Trophoblast cell (in vitro differentiated cells and primary cell): Measurements from ENCODE around the gene ENAH.
A peak's percentile ranks its signal among the peaks of the same experiment; 100 is the strongest.

Experiments used
- DNase-seq, 2 donors: peaks; one replicate each; pipeline ENCODE4 v3.0.0-alpha.2; 2016
- H2AFZ ChIP-seq: 2 replicates; pipeline ENCODE4 v1.6.1; 2013; ENCODE audit warnings: low read length, moderate library complexity, mild to moderate bottlenecking; ENCODE audit not compliant: insufficient read depth, poor library complexity
- H2AK5ac ChIP-seq: 2 replicates; pipeline ENCODE4 v1.6.1; 2013; ENCODE audit warnings: mild to moderate bottlenecking, low read length
- H2BK120ac ChIP-seq: 2 replicates; pipeline ENCODE4 v1.6.1; 2013; ENCODE audit warnings: low read length, mild to moderate bottlenecking, moderate library complexity; ENCODE audit not compliant: insufficient read depth, poor library complexity
- H2BK12ac ChIP-seq: 2 replicates; pipeline ENCODE4 v1.6.1; 2013; ENCODE audit warnings: mild to moderate bottlenecking, low read length, moderate library complexity
- H2BK5ac ChIP-seq: 2 replicates; pipeline ENCODE4 v1.6.1; 2013; ENCODE audit warnings: low read length, low read depth, moderate library complexity, mild to moderate bottlenecking; ENCODE audit not compliant: poor library complexity
- H3K14ac ChIP-seq: 2 replicates; pipeline ENCODE4 v1.6.1; 2013; ENCODE audit warnings: mild to moderate bottlenecking, low read length
- H3K18ac ChIP-seq: 2 replicates; pipeline ENCODE4 v1.6.1; 2013; ENCODE audit warnings: mild to moderate bottlenecking, low read length
- H3K23ac ChIP-seq: 2 replicates; pipeline ENCODE4 v1.6.1; 2013; ENCODE audit warnings: low read length
- H3K27ac ChIP-seq: 2 replicates; pipeline ENCODE4 v1.5.1; 2013; ENCODE audit warnings: low read depth, mild to moderate bottlenecking, inconsistent platforms, low read length, moderate library complexity
- H3K27me3 ChIP-seq: 2 replicates; pipeline ENCODE4 v1.6.1; 2013; ENCODE audit warnings: inconsistent platforms, mild to moderate bottlenecking, low read length, moderate library complexity; ENCODE audit not compliant: insufficient read depth
- H3K36me3 ChIP-seq, 2 experiments: 1 replicate in 1 of 2; 2 replicates in 1 of 2; pipeline ENCODE4 v1.6.1; 2013; ENCODE audit warnings: low read length in 2 of 2, mild to moderate bottlenecking in 2 of 2, moderate library complexity in 1 of 2; ENCODE audit not compliant: insufficient read depth in 2 of 2, control insufficient read depth in 1 of 2
- H3K4ac ChIP-seq: 2 replicates; pipeline ENCODE4 v1.6.1; 2013; ENCODE audit warnings: low read depth, mild to moderate bottlenecking, low read length, moderate library complexity
- H3K4me1 ChIP-seq, 2 experiments: 1 replicate in 1 of 2; 2 replicates in 1 of 2; pipeline ENCODE4 v1.6.1; 2013; ENCODE audit warnings: low read length in 2 of 2, mild to moderate bottlenecking in 2 of 2, moderate library complexity in 1 of 2; ENCODE audit not compliant: insufficient read depth in 2 of 2, control insufficient read depth in 1 of 2
- H3K4me2 ChIP-seq: 2 replicates; pipeline ENCODE4 v1.6.1; 2013; ENCODE audit warnings: inconsistent platforms, mild to moderate bottlenecking, low read length, moderate library complexity
- H3K4me3 ChIP-seq: 2 replicates; pipeline ENCODE4 v1.5.1; 2013; ENCODE audit warnings: mild to moderate bottlenecking, low read depth, low read length, inconsistent platforms
- H3K79me1 ChIP-seq: one replicate; pipeline ENCODE4 v1.6.1; 2013; ENCODE audit warnings: low read length
- H3K79me2 ChIP-seq: 2 replicates; pipeline ENCODE4 v1.6.1; 2013; ENCODE audit warnings: low read length, mild to moderate bottlenecking; ENCODE audit not compliant: control insufficient read depth, insufficient read depth, poor library complexity
- H3K9ac ChIP-seq: 2 replicates; pipeline ENCODE4 v1.6.1; 2013; ENCODE audit warnings: mild to moderate bottlenecking, low read length
- H3K9me3 ChIP-seq: 2 replicates; pipeline ENCODE4 v1.6.1; 2013; ENCODE audit warnings: low read depth, mild to moderate bottlenecking, control low read depth, inconsistent platforms, low read length; ENCODE audit not compliant: insufficient read depth
- H4K12ac ChIP-seq: 2 replicates; pipeline ENCODE4 v1.6.1; 2013; ENCODE audit warnings: low read depth, mild to moderate bottlenecking, low read length, moderate library complexity
- H4K8ac ChIP-seq: 2 replicates; pipeline ENCODE4 v1.6.1; 2013; ENCODE audit warnings: low read depth, mild to moderate bottlenecking, low read length, moderate library complexity
- H4K91ac ChIP-seq: one replicate; pipeline ENCODE4 v1.6.1; 2013; ENCODE audit warnings: low read depth, mild to moderate bottlenecking, low read length, moderate library complexity
- WGBS: extraction: QIAGEN DNeasy Blood & Tissue Kit; methylation state at CpG from one replicate; pipeline ENCODE4 v1.1.7; 2013; ENCODE audit warnings: missing lambda C conversion rate; ENCODE audit not compliant: insufficient read length, insufficient coverage; ENCODE audit errors: extremely low coverage; 5-methylcytosine and 5-hydroxymethylcytosine counted together

ENAH gene

DNA sequence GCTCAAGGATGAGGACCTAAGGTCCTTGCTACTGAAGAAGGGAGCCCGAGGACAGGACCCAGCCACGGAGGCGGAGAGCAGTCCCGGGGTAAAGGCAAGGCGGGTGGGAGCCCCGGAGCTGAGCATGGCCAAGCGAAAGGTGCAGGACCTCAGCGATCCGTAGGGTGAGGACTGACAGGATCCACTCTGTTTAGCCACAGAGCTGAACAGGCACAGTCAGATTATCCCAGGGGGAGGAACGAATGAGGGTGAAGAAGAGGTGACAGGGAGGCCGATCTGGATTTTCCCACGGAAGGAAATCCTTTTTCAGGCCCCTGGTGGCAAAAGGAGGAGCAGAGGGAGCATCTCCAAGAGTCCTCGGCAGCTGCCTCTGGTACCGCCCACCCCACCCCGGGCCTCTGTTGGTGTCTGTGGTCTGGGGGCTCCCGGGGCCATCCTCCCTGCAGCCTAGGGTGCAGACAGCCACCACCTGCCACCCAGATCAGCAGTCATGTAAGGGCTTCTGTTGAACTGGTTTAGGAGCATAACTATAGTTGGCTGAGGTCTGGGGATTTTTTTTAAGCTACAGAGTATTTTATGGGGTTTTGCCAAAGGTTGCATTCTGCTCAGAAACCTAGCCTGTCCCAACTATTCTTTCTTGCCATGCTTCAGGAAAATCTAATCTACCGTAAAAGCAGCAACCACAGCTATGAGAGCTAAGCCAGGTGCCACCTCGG is 192.7 kb downstream of the ENAH start:
- H2AK5ac ChIP-seq = no peak overlapping the region
- no peak overlapping the region for H3K9ac ChIP-seq
- H3K4me1 ChIP-seq = peaks cover 3 to 6% of the 10 kb centered on the region in 2 experiments
- no peaks in the 10 kb centered on the region for H3K79me1 ChIP-seq
- no peak overlapping the region for H2BK12ac ChIP-seq
- H3K4me3 ChIP-seq = no peak overlapping the region
- H2BK120ac ChIP-seq = no peak overlapping the region
- no peaks in the 10 kb centered on the region for H3K27me3 ChIP-seq
- H3K4ac ChIP-seq = no peak overlapping the region
- peak overlapping the region; percentile 47 for H4K12ac ChIP-seq
- no peaks in the 10 kb centered on the region for H3K36me3 ChIP-seq
- no CpG with 5 or more reads among the region's 18 CpGs for WGBS
- H3K27ac ChIP-seq = no peak overlapping the region
- peaks cover 2% of the 10 kb centered on the region for H3K9me3 ChIP-seq
- H2AFZ ChIP-seq = no peak overlapping the region
- H3K23ac ChIP-seq = no peak overlapping the region
- H3K18ac ChIP-seq = no peak overlapping the region
- no peak overlapping the region for H2BK5ac ChIP-seq
- no peak overlapping the region for H4K8ac ChIP-seq
- H3K4me2 ChIP-seq = no peak overlapping the region
- no peak overlapping the region for H3K14ac ChIP-seq
- DNase-seq = no peak
- H4K91ac ChIP-seq = no peak overlapping the region
- no peaks in the 10 kb centered on the region for H3K79me2 ChIP-seq

DNA sequence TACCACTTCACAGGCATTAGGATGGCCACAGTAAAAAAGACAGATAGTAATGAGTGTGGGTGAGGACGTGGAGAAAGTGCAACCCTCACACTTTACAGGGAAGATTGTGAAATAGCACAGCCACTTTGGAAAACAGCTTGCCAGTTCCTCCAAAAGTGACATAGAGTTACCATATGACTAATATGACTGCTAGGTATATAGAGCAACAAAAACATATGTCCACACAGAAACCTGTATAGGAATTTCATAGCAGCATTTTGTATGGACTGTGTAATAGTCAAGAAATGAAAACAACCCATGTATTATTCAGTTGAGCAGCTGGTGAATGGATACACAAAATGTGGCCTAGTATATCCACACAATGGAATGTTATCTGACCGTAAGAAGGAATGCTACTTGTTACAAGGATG is 194.7 kb downstream of the ENAH start:
- Histone ChIP-seq H4K91ac (no peak overlapping the region), H3K4ac (no peak overlapping the region), H3K18ac (no peak overlapping the region), H3K23ac (no peak overlapping the region), H2AFZ (no peak overlapping the region), H2BK5ac (no peak overlapping the region), H3K4me3 (no peak overlapping the region), H3K4me1 (peaks cover 0 to 5% of the 10 kb centered on the region in 2 experiments), H3K27ac (no peak overlapping the region), H3K36me3 (no peaks in the 10 kb centered on the region), H2BK12ac (no peak overlapping the region), H3K27me3 (no peaks in the 10 kb centered on the region), H2BK120ac (no peak overlapping the region), H3K79me2 (no peaks in the 10 kb centered on the region), H3K9ac (no peak overlapping the region), H3K4me2 (no peak overlapping the region), H4K8ac (no peak overlapping the region), H3K9me3 (peaks cover 2% of the 10 kb centered on the region), H3K14ac (no peak overlapping the region), H4K12ac (no peak overlapping the region), H3K79me1 (no peaks in the 10 kb centered on the region), H2AK5ac (no peak overlapping the region)
- DNase-seq = peak; percentile 60 to 73
- no CpG with 5 or more reads among the region's 2 CpGs for WGBS

DNA sequence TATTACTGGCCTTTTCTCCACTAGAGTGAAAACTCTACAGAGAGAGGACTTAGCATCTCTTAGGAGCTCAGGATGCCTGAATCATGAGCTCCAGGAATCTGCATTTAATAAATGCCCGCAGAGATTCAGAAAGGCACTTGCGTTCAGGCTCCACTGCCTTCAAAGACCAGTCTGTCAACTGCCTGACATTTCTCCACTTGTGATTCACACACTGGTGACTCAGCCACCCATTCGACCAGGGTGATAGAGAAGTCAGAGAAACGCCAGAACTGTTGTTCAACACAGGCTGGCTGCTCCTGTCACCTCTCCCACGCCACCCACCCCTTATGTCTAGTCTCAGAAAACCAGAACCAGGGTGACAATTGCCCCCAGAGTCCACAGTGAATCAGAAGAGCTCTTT is 198.2 kb downstream of the ENAH start:
- no peak overlapping the region for H4K8ac ChIP-seq
- H3K9me3 ChIP-seq = no peaks in the 10 kb centered on the region
- DNase-seq = peak; percentile 87 to 94
- H3K79me2 ChIP-seq = no peaks in the 10 kb centered on the region
- H4K12ac ChIP-seq = no peak overlapping the region
- no peaks in the 10 kb centered on the region for H3K79me1 ChIP-seq
- no peak overlapping the region for H2AK5ac ChIP-seq
- no peaks in the 10 kb centered on the region for H3K27me3 ChIP-seq
- no peak overlapping the region for H2BK5ac ChIP-seq
- H3K4me3 ChIP-seq = no peak overlapping the region
- H3K4me2 ChIP-seq = no peak overlapping the region
- H3K23ac ChIP-seq = no peak overlapping the region
- no peak overlapping the region for H4K91ac ChIP-seq
- H3K18ac ChIP-seq = no peak overlapping the region
- H2AFZ ChIP-seq = no peak overlapping the region
- no peaks in the 10 kb centered on the region for H3K36me3 ChIP-seq
- H3K4ac ChIP-seq = no peak overlapping the region
- WGBS = no CpG with 5 or more reads among the region's 5 CpGs
- no peak overlapping the region for H3K9ac ChIP-seq
- H3K14ac ChIP-seq = no peak overlapping the region
- H2BK12ac ChIP-seq = no peak overlapping the region
- peaks cover 0 to 8% of the 10 kb centered on the region in 2 experiments for H3K4me1 ChIP-seq
- H2BK120ac ChIP-seq = no peak overlapping the region
- no peak overlapping the region for H3K27ac ChIP-seq

- Histone ChIP-seq H2AK5ac (no peak overlapping the region), H2BK120ac (no peak overlapping the region), H3K27me3 (no peaks in the 10 kb centered on the region), H3K9me3 (no peaks in the 10 kb centered on the region), H4K8ac (no peak overlapping the region), H2BK12ac (no peak overlapping the region), H3K14ac (no peak overlapping the region), H3K18ac (no peak overlapping the region), H3K79me1 (no peaks in the 10 kb centered on the region), H3K79me2 (no peaks in the 10 kb centered on the region), H3K23ac (no peak overlapping the region), H3K4me2 (no peak overlapping the region), H4K12ac (no peak overlapping the region), H3K36me3 (no peaks in the 10 kb centered on the region), H3K27ac (no peak overlapping the region), H2BK5ac (no peak overlapping the region), H3K4me3 (no peak overlapping the region), H3K4me1 (peaks cover 0 to 6% of the 10 kb centered on the region in 2 experiments), H4K91ac (no peak overlapping the region), H3K4ac (no peak overlapping the region), H3K9ac (no peak overlapping the region), H2AFZ (no peak overlapping the region)
- peak in 1 of 2 donors; percentile 37 for DNase-seq
- no CpG with 5 or more reads among the region's 5 CpGs for WGBS
Observed at GRCh38 chr1:225453797-225454648, 198.9 kb downstream of the ENAH start.
